H1 (cell line): ENCODE data around the gene SESN1. TPM values are rescaled to one million over a fixed set of nuclear protein-coding genes. Genes with fewer than 3 reads are reported as not detected.

ENCODE experiments used
- CTCF ChIA-PET: fragments of 300-600 bp; sonication (Branson Sonifier 250); formaldehyde crosslinking; loops from one replicate; lab custom pipeline; 2021; ENCODE audit not compliant: partially characterized antibody; lab: Charles Lee
- POLR2A ChIA-PET: fragments of 300-600 bp; sonication (Branson Sonifier 250); formaldehyde crosslinking; loops from one replicate; lab custom pipeline; 2021; ENCODE audit warnings: inconsistent platforms; ENCODE audit not compliant: partially characterized antibody; lab: Charles Lee
- DNase-seq, 2 experiments: peaks; one replicate each; pipeline versions ENCODE4 v3.0.0 to v3.0.0-alpha.2; 2010 to 2022; ENCODE audit warnings: low spot score in 2 of 2, low read depth in 1 of 2, mixed read lengths in 1 of 2
- FAIRE-seq: peaks from 2 replicates; lab custom pipeline; 2011; peaks lifted over from hg19 to GRCh38; lab: Jason Lieb, UNC
- H2AFZ ChIP-seq: 2 replicates; pipeline ENCODE4 v1.8.1; 2012; ENCODE audit warnings: low read length, inconsistent platforms
- H2AK5ac ChIP-seq: 2 replicates; pipeline ENCODE4 v1.6.1; 2013; ENCODE audit warnings: low read depth, low read length
- H2BK120ac ChIP-seq: replicated peaks from 2 replicates; pipeline ENCODE3; 2013; ENCODE audit warnings: low read depth, low read length, inconsistent platforms
- H2BK12ac ChIP-seq: 2 replicates; pipeline ENCODE4 v1.6.1; 2013; ENCODE audit warnings: low read depth, low read length
- H2BK15ac ChIP-seq: 2 replicates; pipeline ENCODE4 v1.6.1; 2013; ENCODE audit warnings: low read length
- H2BK20ac ChIP-seq: 2 replicates; pipeline ENCODE4 v1.6.1; 2013; ENCODE audit warnings: low read length
- H2BK5ac ChIP-seq: 2 replicates; pipeline ENCODE4 v1.6.1; 2013; ENCODE audit warnings: low read depth, low read length
- H3K14ac ChIP-seq: 2 replicates; pipeline ENCODE4 v1.6.1; 2013; ENCODE audit warnings: inconsistent platforms; ENCODE audit not compliant: insufficient read length
- H3K18ac ChIP-seq: 2 replicates; pipeline ENCODE4 v1.6.1; 2013; ENCODE audit warnings: low read length; ENCODE audit errors: extremely low read depth
- H3K23ac ChIP-seq: 2 replicates; pipeline ENCODE4 v1.6.1; 2013; ENCODE audit warnings: inconsistent platforms; ENCODE audit not compliant: insufficient read length
- H3K23me2 ChIP-seq: 2 replicates; pipeline ENCODE4 v1.6.1; 2013; ENCODE audit warnings: low read depth, low read length
- H3K27ac ChIP-seq: 2 replicates; pipeline ENCODE4 v1.6.1; 2011; ENCODE audit warnings: low read depth, low read length, inconsistent platforms
- H3K27me3 ChIP-seq, 4 experiments: replicated peaks in 1 of 4; 1 replicate in 1 of 4; 2 replicates in 3 of 4; pipeline versions ENCODE4 v1.6.1 to v1.8.1; 2011 to 2013; ENCODE audit warnings: low read length in 3 of 4, mild to moderate bottlenecking in 3 of 4, inconsistent platforms in 2 of 4, mixed read lengths in 2 of 4, moderate library complexity in 1 of 4; ENCODE audit not compliant: control insufficient read depth in 3 of 4, insufficient read depth in 3 of 4; ENCODE audit errors: extremely low read depth in 1 of 4
- H3K36me3 ChIP-seq, 4 experiments: 2 replicates each; pipeline versions ENCODE4 v1.6.1 to v1.8.1; 2011 to 2013; ENCODE audit warnings: mild to moderate bottlenecking in 4 of 4, low read length in 3 of 4, moderate library complexity in 2 of 4, control low read depth in 1 of 4, inconsistent platforms in 1 of 4; ENCODE audit not compliant: insufficient read depth in 4 of 4, control insufficient read depth in 2 of 4
- H3K4ac ChIP-seq: replicated peaks from 2 replicates; pipeline ENCODE3; 2013; ENCODE audit warnings: low read length, low read depth, mixed read lengths, inconsistent platforms; ENCODE audit not compliant: insufficient read length
- H3K4me1 ChIP-seq, 4 experiments: replicated peaks in 1 of 4; 1 replicate in 1 of 4; 2 replicates in 3 of 4; pipeline versions ENCODE4 v1.6.1 to v1.8.1; 2011 to 2013; ENCODE audit warnings: low read length in 3 of 4, inconsistent platforms in 2 of 4, mixed read lengths in 1 of 4; ENCODE audit not compliant: insufficient read depth in 4 of 4, control insufficient read depth in 3 of 4
- H3K4me2 ChIP-seq, 2 experiments: 2 replicates each; pipeline versions ENCODE4 v1.6.1 to v1.8.1; 2011 to 2013; ENCODE audit warnings: low read depth in 2 of 2, low read length in 2 of 2, control low read depth in 1 of 2, inconsistent platforms in 1 of 2, mild to moderate bottlenecking in 1 of 2; ENCODE audit not compliant: insufficient read depth in 1 of 2
- H3K4me3 ChIP-seq, 4 experiments: fragments of 200-600, 300-600 bp in 1 of 4; sonication (generic), shearing (Covaris generic), sonication (Bioruptor Twin) in 1 of 4; 2 replicates each; pipeline versions ENCODE4 v1.5.1 to v1.8.1; 2011 to 2016; ENCODE audit warnings: low read length in 4 of 4, low read depth in 3 of 4, control low read depth in 2 of 4, inconsistent platforms in 2 of 4, mild to moderate bottlenecking in 2 of 4, mixed read lengths in 1 of 4, moderate library complexity in 1 of 4; ENCODE audit not compliant: insufficient read depth in 2 of 4; ENCODE audit errors: extremely low read depth in 1 of 4
- H3K56ac ChIP-seq: replicated peaks from 2 replicates; pipeline ENCODE3; 2013; ENCODE audit warnings: low read depth, mild to moderate bottlenecking, mixed read lengths, low read length, inconsistent platforms; ENCODE audit not compliant: insufficient read length
- H3K79me1 ChIP-seq: 2 replicates; pipeline ENCODE4 v1.6.1; 2013; ENCODE audit warnings: low read depth, low read length, control low read depth
- H3K79me2 ChIP-seq, 2 experiments: 2 replicates each; pipeline versions ENCODE4 v1.6.1 to v1.8.1; 2012 to 2013; ENCODE audit warnings: low read length in 2 of 2, mild to moderate bottlenecking in 2 of 2, inconsistent platforms in 1 of 2; ENCODE audit not compliant: insufficient read depth in 2 of 2, control insufficient read depth in 1 of 2
- H3K9ac ChIP-seq, 4 experiments: replicated peaks in 1 of 4; 1 replicate in 1 of 4; 2 replicates in 3 of 4; pipeline versions ENCODE4 v1.6.1 to v1.8.1; 2011 to 2013; ENCODE audit warnings: low read depth in 3 of 4, low read length in 3 of 4, control low read depth in 2 of 4, mild to moderate bottlenecking in 2 of 4, moderate library complexity in 2 of 4, inconsistent platforms in 1 of 4; ENCODE audit errors: extremely low read depth in 1 of 4
- H3K9me3 ChIP-seq, 2 experiments: 2 replicates each; pipeline versions ENCODE4 v1.6.1 to v1.8.1; 2012 to 2013; ENCODE audit warnings: mild to moderate bottlenecking in 2 of 2, moderate library complexity in 2 of 2, control low read depth in 1 of 2, inconsistent platforms in 1 of 2, low read depth in 1 of 2, low read length in 1 of 2, mixed read lengths in 1 of 2; ENCODE audit not compliant: insufficient read depth in 2 of 2
- H4K20me1 ChIP-seq, 2 experiments: replicated peaks in 1 of 2; 2 replicates each; pipeline versions ENCODE3 to v1.8.1; 2011 to 2013; ENCODE audit warnings: inconsistent platforms in 2 of 2, low read length in 2 of 2, mild to moderate bottlenecking in 1 of 2; ENCODE audit not compliant: insufficient read depth in 2 of 2, control insufficient read depth in 1 of 2
- H4K5ac ChIP-seq: 2 replicates; pipeline ENCODE4 v1.6.1; 2013; ENCODE audit warnings: low read length, low read depth, mixed read lengths, inconsistent platforms; ENCODE audit not compliant: insufficient read length
- H4K8ac ChIP-seq: 2 replicates; pipeline ENCODE4 v1.8.0; 2013; ENCODE audit warnings: mild to moderate bottlenecking, moderate library complexity, low read length, inconsistent platforms; ENCODE audit not compliant: insufficient read depth; ENCODE audit errors: extremely low read depth
- H4K91ac ChIP-seq: replicated peaks from 2 replicates; pipeline ENCODE3; 2013; ENCODE audit warnings: low read length, mixed read lengths, inconsistent platforms; ENCODE audit not compliant: insufficient read length
- NRF1 ChIP-seq: IDR thresholded peaks from 2 replicates; pipeline ENCODE4 v1.6.1; 2011; ENCODE audit warnings: mild to moderate bottlenecking, low read depth, low read length, improper control_type of control experiment
- PHF8 ChIP-seq: fragments of 200-600 bp; sonication (generic); conservative IDR thresholded peaks from 2 replicates; pipeline ENCODE4 v1.7.1; 2012; ENCODE audit warnings: low read depth, mild to moderate bottlenecking, inconsistent platforms, low read length, moderate library complexity
- POLR2A ChIP-seq, 2 experiments: IDR thresholded peaks; 1 replicate in 1 of 2; 2 replicates in 1 of 2; pipeline ENCODE4 v1.6.1; 2011; ENCODE audit warnings: low read depth in 2 of 2, low read length in 2 of 2, mild to moderate bottlenecking in 2 of 2; ENCODE audit errors: control extremely low read depth in 1 of 2
- WGBS, 2 experiments: shearing (Covaris generic) in 1 of 2; methylation state at CpG; one replicate each; pipeline versions ENCODE4 v1.1.6 to v1.1.7; 2013 to 2015; ENCODE audit warnings: low lambda C conversion rate in 2 of 2, mixed read lengths in 2 of 2, inconsistent platforms in 1 of 2, low coverage in 1 of 2, missing lambda C conversion rate in 1 of 2; ENCODE audit not compliant: insufficient replicate concordance in 2 of 2, insufficient coverage in 1 of 2, insufficient read length in 1 of 2; ENCODE audit errors: extremely low coverage in 1 of 2, missing lambda C conversion rate in 1 of 2; 5-methylcytosine and 5-hydroxymethylcytosine counted together
- polyA plus RNA-seq, 7 experiments: library from polyadenylated mRNA; depleted of rRNA in 3 of 7; stranded (reverse) in 5 of 7; unstranded in 2 of 7; fragments of >200 nt in 5 of 7; fragments of 200-250 nt in 2 of 7; gene quantifications; 1 replicate in 5 of 7; 2 replicates in 1 of 7; 4 replicates in 1 of 7; pipeline versions ENCODE4 v1.2.1 to v1.2.3, GENCODE V29; 2011 to 2013; ENCODE audit warnings: missing spikeins in 2 of 7, mixed read lengths in 2 of 7
- total RNA-seq: library from RNA; stranded (reverse); fragmentation: NEBNext Ultra II Directional; extraction: Animal tissue kit (Norgen Biotek cat#: 25700); gene quantifications from 2 replicates; pipeline ENCODE4 v1.2.1, GENCODE V29; 2021
- TF ChIP-seq, protein P1 (sequence below): IDR thresholded peaks from 2 replicates; pipeline ENCODE4 v1.6.1; 2011; ENCODE audit warnings: low read depth, mild to moderate bottlenecking, low read length; ENCODE audit not compliant: insufficient read depth

The SESN1 gene
- total and polyA plus RNA-seq, 2 of the 8 experiments (the other 6 are each of a cell fraction or from before 2014, with no cell fraction given), result 12.8 to 15.6 TPM

DNA sequence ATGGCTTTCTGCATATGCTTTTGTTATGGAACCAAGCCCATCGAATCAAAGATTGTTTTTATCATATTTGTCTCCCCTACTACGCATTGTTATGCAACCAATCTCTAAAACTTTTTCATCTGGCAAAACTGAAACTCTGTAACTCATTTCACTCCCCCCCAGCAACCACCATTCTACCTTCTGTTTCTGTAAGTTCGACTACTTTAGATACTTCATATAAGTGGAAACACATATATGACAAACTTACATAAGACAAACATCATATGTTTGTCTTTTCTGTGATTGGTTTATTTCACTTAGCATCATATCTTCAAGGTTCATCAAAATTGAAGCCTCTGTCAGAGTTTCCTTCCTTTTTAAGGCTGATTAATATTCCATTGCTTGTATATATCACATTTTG is 35.4 kb upstream of the SESN1 start:
- TF ChIP-seq POLR2A (IDR thresholded peaks at IDR 0.05; ENCODE audit: control extremely low read depth in 1 of 2, low read depth in 2 of 2, low read length in 2 of 2) (no peak), PHF8 (no peak), NRF1 (no peak)
- TF ChIP-seq, protein P1, sequence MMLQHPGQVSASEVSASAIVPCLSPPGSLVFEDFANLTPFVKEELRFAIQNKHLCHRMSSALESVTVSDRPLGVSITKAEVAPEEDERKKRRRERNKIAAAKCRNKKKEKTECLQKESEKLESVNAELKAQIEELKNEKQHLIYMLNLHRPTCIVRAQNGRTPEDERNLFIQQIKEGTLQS, result no peak
- no peak overlapping the region for H2BK15ac ChIP-seq

More for the DNA sequence above, 35.4 kb upstream of the SESN1 start:
- Histone ChIP-seq H4K8ac (no peak overlapping the region), H3K27me3 (no peaks in the 10 kb centered on the region), H3K27ac (no peak overlapping the region), H3K4me1 (no peaks in the 10 kb centered on the region), H3K23me2 (no peaks in the 10 kb centered on the region), H2BK20ac (no peak overlapping the region), H3K14ac (no peak overlapping the region), H4K91ac (no peak overlapping the region), H4K20me1 (no peaks in the 10 kb centered on the region), H3K79me1 (no peaks in the 10 kb centered on the region), H3K18ac (no peak overlapping the region), H2BK120ac (no peak overlapping the region), H2BK12ac (no peak overlapping the region), H3K23ac (no peak overlapping the region), H2AFZ (no peak overlapping the region), H3K36me3 (no peaks in the 10 kb centered on the region), H3K4me2 (no peak overlapping the region), H3K56ac (no peak overlapping the region), H3K9me3 (no peaks in the 10 kb centered on the region), H4K5ac (no peak overlapping the region), H2BK5ac (no peak overlapping the region), H2AK5ac (no peak overlapping the region), H3K4me3 (no peak overlapping the region), H3K4ac (no peak overlapping the region), H3K9ac (no peak overlapping the region), H3K79me2 (no peaks in the 10 kb centered on the region)
- CTCF ChIA-PET, result no interaction called here
- DNase-seq (no peak), FAIRE-seq (no peak)
- WGBS, 2 experiments, result 88% methylated on average over 3 of the region's 3 CpGs; no CpG with 5 or more reads in 1 of the 2 experiments
- POLR2A ChIA-PET, result interaction anchor here (0.6 kb wide), 1 partner anchor 11 kb away, joined by 3 read pairs; no protein-coding TSS in a partner anchor
